Mesendoderm (in vitro differentiated cells): ENCODE results near the gene SEC16A.

ENCODE experiments used
- DNase-seq: peaks from one replicate; pipeline ENCODE4 v3.0.0; 2013
- H2AK5ac ChIP-seq: 2 replicates; pipeline ENCODE4 v1.6.1; 2013; ENCODE audit warnings: low read length, inconsistent platforms
- H2BK120ac ChIP-seq: 2 replicates; pipeline ENCODE4 v1.6.1; 2013; ENCODE audit warnings: low read depth, mild to moderate bottlenecking, low read length, moderate library complexity, mixed read lengths
- H2BK15ac ChIP-seq: replicated peaks from 2 replicates; pipeline ENCODE4 v1.6.1; 2013; ENCODE audit warnings: low read depth, mild to moderate bottlenecking, moderate library complexity
- H2BK5ac ChIP-seq: 2 replicates; pipeline ENCODE4 v1.6.1; 2013; ENCODE audit warnings: low read length, inconsistent platforms
- H3K18ac ChIP-seq: 2 replicates; pipeline ENCODE4 v1.6.1; 2013; ENCODE audit warnings: mild to moderate bottlenecking, low read length, mixed read lengths
- H3K23ac ChIP-seq: one replicate; pipeline ENCODE4 v1.6.1; 2013; ENCODE audit warnings: low read length
- H3K27ac ChIP-seq: 2 replicates; pipeline ENCODE4 v1.5.1; 2013; ENCODE audit warnings: low read depth, mild to moderate bottlenecking, inconsistent platforms, low read length, moderate library complexity
- H3K27me3 ChIP-seq: 2 replicates; pipeline ENCODE4 v1.6.1; 2013; ENCODE audit warnings: low read length, control low read depth, mild to moderate bottlenecking, inconsistent platforms; ENCODE audit not compliant: insufficient read depth, poor library complexity
- H3K36me3 ChIP-seq: 2 replicates; pipeline ENCODE4 v1.6.1; 2013; ENCODE audit warnings: low read length, inconsistent platforms; ENCODE audit not compliant: control insufficient read depth, insufficient read depth
- H3K4ac ChIP-seq: one replicate; pipeline ENCODE4 v1.6.1; 2013; ENCODE audit warnings: low read depth, mild to moderate bottlenecking, low read length, moderate library complexity
- H3K4me1 ChIP-seq: 2 replicates; pipeline ENCODE4 v1.6.1; 2013; ENCODE audit warnings: low read depth, low read length, inconsistent platforms; ENCODE audit not compliant: control insufficient read depth
- H3K4me2 ChIP-seq: 2 replicates; pipeline ENCODE4 v1.6.1; 2013; ENCODE audit warnings: low read length
- H3K4me3 ChIP-seq: 2 replicates; pipeline ENCODE4 v1.5.1; 2013; ENCODE audit warnings: mild to moderate bottlenecking, low read length
- H3K56ac ChIP-seq: one replicate; pipeline ENCODE4 v1.6.1; 2013; ENCODE audit warnings: low read length
- H3K79me1 ChIP-seq: 2 replicates; pipeline ENCODE4 v1.6.1; 2013; ENCODE audit warnings: low read length, inconsistent platforms
- H3K79me2 ChIP-seq: 2 replicates; pipeline ENCODE4 v1.6.1; 2013; ENCODE audit warnings: mild to moderate bottlenecking, low read length; ENCODE audit not compliant: control insufficient read depth, insufficient read depth
- H3K9ac ChIP-seq: 2 replicates; pipeline ENCODE4 v1.6.1; 2013; ENCODE audit warnings: low read length, inconsistent platforms
- H4K5ac ChIP-seq: one replicate; pipeline ENCODE4 v1.6.1; 2013; ENCODE audit warnings: low read length
- H4K8ac ChIP-seq: one replicate; pipeline ENCODE4 v1.6.1; 2013; ENCODE audit warnings: low read depth, mild to moderate bottlenecking, control low read depth, low read length, moderate library complexity
- WGBS: extraction: QIAGEN DNeasy Blood & Tissue Kit; methylation state at CpG from one replicate; pipeline ENCODE4 v1.1.7; 2013; ENCODE audit warnings: low lambda C conversion rate, missing lambda C conversion rate; ENCODE audit not compliant: insufficient coverage; ENCODE audit errors: extremely low coverage; 5-methylcytosine and 5-hydroxymethylcytosine counted together
- small RNA-seq: library from polyadenylated mRNA; stranded (forward); fragments of <200 nt; extraction: miRNeasy Mini kit (QIAGEN cat#:217004); gene quantifications from one replicate; pipeline ENCODE3, GENCODE V24; 2013; ENCODE audit not compliant: insufficient read depth

The SEC16A gene

GRCh38 chr9:136392538-136393449 is 90.0 kb downstream of the SEC16A start:
- H3K56ac ChIP-seq = no peak overlapping the region
- peaks cover 2% of the 10 kb centered on the region for H3K79me2 ChIP-seq
- no peak overlapping the region for H3K4ac ChIP-seq
- no peaks in the 10 kb centered on the region for H3K27me3 ChIP-seq
- H3K27ac ChIP-seq = no peak overlapping the region
- H2AK5ac ChIP-seq = no peak overlapping the region
- no peak overlapping the region for H3K18ac ChIP-seq
- no peak overlapping the region for H2BK5ac ChIP-seq
- no peak overlapping the region for H2BK15ac ChIP-seq
- no CpG with 5 or more reads among the region's 21 CpGs for WGBS
- H3K9ac ChIP-seq = no peak overlapping the region
- no peaks in the 10 kb centered on the region for H3K4me1 ChIP-seq
- peaks cover 36% of the 10 kb centered on the region for H3K36me3 ChIP-seq
- H4K8ac ChIP-seq = no peak overlapping the region
- no peak for DNase-seq
- H4K5ac ChIP-seq = no peak overlapping the region
- H3K23ac ChIP-seq = no peak overlapping the region
- H3K79me1 ChIP-seq = peaks cover 8% of the 10 kb centered on the region
- no peak overlapping the region for H3K4me3 ChIP-seq
- H2BK120ac ChIP-seq = no peak overlapping the region
- no peak overlapping the region for H3K4me2 ChIP-seq

DNA sequence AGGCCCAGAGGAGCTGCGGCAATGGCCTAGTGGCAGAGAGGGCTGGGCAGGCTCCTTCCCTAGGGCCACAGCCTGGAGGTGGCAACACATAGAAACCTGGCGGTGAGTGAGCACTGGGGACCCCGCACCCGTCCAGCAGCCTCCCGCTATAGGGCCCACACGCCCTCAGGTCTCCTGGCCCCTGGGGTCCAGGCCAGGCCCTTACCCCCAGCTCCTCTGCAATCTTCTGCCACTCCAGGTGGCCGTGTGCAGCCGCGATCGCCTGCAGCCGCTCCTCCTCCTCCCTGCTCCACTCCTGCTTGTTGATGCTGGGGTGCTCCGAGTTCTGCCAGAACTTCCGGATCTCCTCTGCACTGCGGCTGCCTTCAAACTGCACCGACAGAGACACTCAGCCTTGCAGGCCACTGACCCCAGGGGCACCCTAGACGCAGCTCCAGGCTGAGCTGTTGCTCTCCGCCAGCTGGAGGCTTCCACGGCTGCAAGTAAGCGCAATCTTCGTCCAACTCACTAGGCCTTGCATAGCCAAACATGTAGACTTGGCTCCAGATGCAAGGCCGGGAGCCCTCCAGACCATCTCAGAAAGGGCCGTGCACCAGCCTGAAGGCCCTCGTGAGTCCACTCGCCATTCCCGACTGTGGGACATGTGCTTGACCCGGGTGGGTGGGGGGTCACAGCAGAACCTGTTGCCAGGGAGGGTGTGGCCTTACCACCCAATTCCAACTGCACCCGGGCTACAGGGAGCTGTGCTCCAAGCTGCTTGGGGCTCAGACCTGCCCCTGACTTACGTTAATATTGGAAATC is 90.9 kb downstream of the SEC16A start:
- no peaks in the 10 kb centered on the region for H3K27me3 ChIP-seq
- no peak overlapping the region for H3K4me2 ChIP-seq
- H4K5ac ChIP-seq = no peak overlapping the region
- no peak overlapping the region for H2BK5ac ChIP-seq
- H3K23ac ChIP-seq = no peak overlapping the region
- H2AK5ac ChIP-seq = no peak overlapping the region
- no peak overlapping the region for H4K8ac ChIP-seq
- H3K79me1 ChIP-seq = peaks cover 5% of the 10 kb centered on the region
- H3K79me2 ChIP-seq = no peaks in the 10 kb centered on the region
- no peak overlapping the region for H3K27ac ChIP-seq
- H3K56ac ChIP-seq = no peak overlapping the region
- no peak overlapping the region for H3K18ac ChIP-seq
- H2BK15ac ChIP-seq = no peak overlapping the region
- no peak for DNase-seq
- WGBS = no CpG with 5 or more reads among the region's 28 CpGs
- peaks cover 38% of the 10 kb centered on the region for H3K36me3 ChIP-seq
- no peak overlapping the region for H3K9ac ChIP-seq
- H3K4me1 ChIP-seq = no peaks in the 10 kb centered on the region
- H3K4me3 ChIP-seq = no peak overlapping the region
- H2BK120ac ChIP-seq = no peak overlapping the region
- no peak overlapping the region for H3K4ac ChIP-seq

Small RNAs within 50 kb of the gene (small RNA-seq; reads per million reads assigned to genes)
- gene MIR4673 = 0.54 reads per million
